GM23338 (cell line): Measurements from ENCODE around the gene SOAT1. TPM values are rescaled to one million over a fixed set of nuclear protein-coding genes. Genes with fewer than 3 reads are reported as not detected.

Experiments
- ATAC-seq: fragments of 200-7000 bp; cut with Tn5 transposase; 3 replicates; pipeline ENCODE4 v1.9.1; 2020
- DNase-seq: peaks from one replicate; pipeline ENCODE4 v3.0.0-alpha.2; 2015; ENCODE audit warnings: low spot score
- H2AFZ ChIP-seq: fragments of 200-600 bp; sonication (generic); 2 replicates; pipeline ENCODE4 v1.8.0; 2016; ENCODE audit warnings: antibody characterized with exemption, mild to moderate bottlenecking, moderate library complexity
- H3F3A ChIP-seq: fragments of 200-600 bp; sonication (generic); replicated peaks from 2 replicates; pipeline ENCODE4 v1.8.0; 2017; ENCODE audit warnings: antibody characterized with exemption, mixed run types, low read depth
- H3K27ac ChIP-seq: fragments of 200-600 bp; sonication (generic); 2 replicates; pipeline ENCODE4 v1.6.1; 2016; ENCODE audit warnings: low read depth
- H3K27me3 ChIP-seq: fragments of 200-600 bp; sonication (generic); 2 replicates; pipeline ENCODE4 v1.8.0; 2016; ENCODE audit warnings: mild to moderate bottlenecking, mixed run types, moderate library complexity; ENCODE audit not compliant: insufficient read depth
- H3K36me3 ChIP-seq: fragments of 200-600 bp; sonication (generic); 2 replicates; pipeline ENCODE4 v1.8.0; 2016; ENCODE audit warnings: mild to moderate bottlenecking; ENCODE audit not compliant: insufficient read depth
- H3K4me1 ChIP-seq: fragments of 200-600 bp; sonication (generic); 2 replicates; pipeline ENCODE4 v1.8.0; 2016; ENCODE audit warnings: mild to moderate bottlenecking, moderate library complexity; ENCODE audit not compliant: insufficient read depth
- H3K4me2 ChIP-seq: fragments of 200-600 bp; sonication (generic); 2 replicates; pipeline ENCODE4 v1.7.1; 2017; ENCODE audit warnings: mixed run types
- H3K4me3 ChIP-seq: fragments of 200-600 bp; sonication (generic); 2 replicates; pipeline ENCODE4 v1.6.1; 2016; ENCODE audit warnings: mixed run types
- H3K79me2 ChIP-seq: fragments of 200-600 bp; sonication (generic); replicated peaks from 2 replicates; pipeline ENCODE4 v1.8.0; 2017; ENCODE audit warnings: mild to moderate bottlenecking; ENCODE audit not compliant: insufficient read depth
- H3K9me2 ChIP-seq: fragments of 200-600 bp; sonication (generic); 2 replicates; pipeline ENCODE4 v1.8.0; 2017; ENCODE audit not compliant: insufficient read depth
- H4K20me1 ChIP-seq: fragments of 200-600 bp; sonication (generic); replicated peaks from 2 replicates; pipeline ENCODE4 v1.8.0; 2017; ENCODE audit warnings: mild to moderate bottlenecking; ENCODE audit not compliant: insufficient read depth
- H3K27ac Mint-ChIP-seq: 2 replicates; pipeline ENCODE4 v1.8.0; 2020; ENCODE audit warnings: inconsistent platforms, mild to moderate bottlenecking, moderate library complexity, mixed read lengths
- H3K27me3 Mint-ChIP-seq: 3 replicates; pipeline ENCODE4 v1.8.0; 2022; ENCODE audit warnings: low read depth, mild to moderate bottlenecking, moderate library complexity, mixed read lengths, inconsistent platforms; ENCODE audit not compliant: insufficient read depth, poor library complexity
- H3K36me3 Mint-ChIP-seq: 3 replicates; pipeline ENCODE4 v1.8.0; 2021; ENCODE audit warnings: low read depth, mild to moderate bottlenecking, inconsistent platforms, moderate library complexity, mixed read lengths
- H3K4me1 Mint-ChIP-seq: 3 replicates; pipeline ENCODE4 v1.8.0; 2020; ENCODE audit warnings: mild to moderate bottlenecking, inconsistent platforms, mixed read lengths
- H3K4me3 Mint-ChIP-seq: 3 replicates; pipeline ENCODE4 v1.8.0; 2021; ENCODE audit warnings: moderate library complexity, mild to moderate bottlenecking, inconsistent platforms, mixed read lengths
- H3K9me3 Mint-ChIP-seq: 3 replicates; pipeline ENCODE4 v1.8.0; 2020; ENCODE audit warnings: moderate library complexity, mild to moderate bottlenecking, inconsistent platforms, mixed read lengths
- CREB1 ChIP-seq: fragments of 250-450 bp; sonication (Bioruptor Pico); IDR thresholded peaks from 2 replicates; pipeline ENCODE4 v1.5.0; 2020; ENCODE audit warnings: low read depth, mild to moderate bottlenecking, moderate library complexity
- CTCF ChIP-seq, 2 experiments: fragments of 200-600 bp in 1 of 2; sonication (generic) in 1 of 2; conservative IDR thresholded peaks; 2 replicates each; pipeline versions ENCODE4 v1.5.1 to v1.6.1; 2016 to 2017; ENCODE audit warnings: antibody characterized with exemption in 2 of 2, low read depth in 2 of 2, mild to moderate bottlenecking in 2 of 2, moderate library complexity in 1 of 2
- ETS1 ChIP-seq: IDR thresholded peaks from 2 replicates; pipeline ENCODE4 v1.6.1; 2016; ENCODE audit warnings: antibody characterized with exemption
- EZH2phosphoT487 ChIP-seq: fragments of 200-600 bp; sonication (generic); IDR thresholded peaks from one replicate; pipeline ENCODE4 v1.8.1; 2018; ENCODE audit warnings: antibody characterized with exemption; ENCODE audit not compliant: unreplicated experiment
- JUNB ChIP-seq: IDR thresholded peaks from one replicate; pipeline ENCODE4 v1.6.1; 2016; ENCODE audit warnings: antibody characterized with exemption; ENCODE audit not compliant: unreplicated experiment
- POLR2AphosphoS5 ChIP-seq: IDR thresholded peaks from 2 replicates; pipeline ENCODE4 v1.6.1; 2016; ENCODE audit warnings: antibody characterized with exemption, low read depth
- REST ChIP-seq: IDR thresholded peaks from one replicate; pipeline ENCODE4 v1.6.1; 2018; ENCODE audit warnings: antibody characterized with exemption; ENCODE audit not compliant: unreplicated experiment
- STAT1 ChIP-seq: IDR thresholded peaks from one replicate; pipeline ENCODE4 v1.6.1; 2016; ENCODE audit warnings: antibody characterized with exemption; ENCODE audit not compliant: unreplicated experiment
- ZNF114 ChIP-seq: fragments of 250-450 bp; sonication (Bioruptor Pico); IDR thresholded peaks from 2 replicates; pipeline ENCODE4 v1.5.0; 2020; ENCODE audit warnings: mild to moderate bottlenecking, moderate library complexity
- ZNF331 ChIP-seq: fragments of 250-450 bp; sonication (Bioruptor Pico); IDR thresholded peaks from 2 replicates; pipeline ENCODE4 v1.5.0; 2020; ENCODE audit warnings: low read depth, mild to moderate bottlenecking, moderate library complexity
- polyA plus RNA-seq: library from polyadenylated mRNA; unstranded; fragments of >200 nt; fragmentation: Nextera tagmentation; extraction: Ambion mirVana; gene quantifications from 2 replicates; pipeline ENCODE4 v1.2.1, GENCODE V29; 2016
- total RNA-seq: library from RNA; depleted of rRNA; stranded (reverse); fragments of >200 nt; shearing (Covaris generic); gene quantifications from 2 replicates; pipeline ENCODE4 v1.2.3, GENCODE V29; 2014

Gene SOAT1
- total and polyA plus RNA-seq, 2 experiments from 2014 or later, result 1.3 to 2.6 TPM

GRCh38 chr1:179351281-179351680 lies 57.7 kb downstream of the SOAT1 start (continued):
- no peak for TF ChIP-seq EZH2phosphoT487
- TF ChIP-seq ZNF331 (CRISPR knock-in tag), result no peak
- no peak for TF ChIP-seq CTCF (conservative IDR thresholded peaks at IDR 0.05; ENCODE audit: low read depth in 2 of 2)
- no peak for TF ChIP-seq JUNB

GRCh38 chr1:179352236-179352635 lies 58.6 kb downstream of the SOAT1 start:
- peaks cover 2% of the 10 kb centered on the region for H3K27me3 Mint-ChIP-seq
- no peaks in the 10 kb centered on the region for H3K36me3 Mint-ChIP-seq
- no peak overlapping the region for H3K27ac ChIP-seq
- H3K4me3 Mint-ChIP-seq, result no peak overlapping the region
- no peak overlapping the region for H3K27ac Mint-ChIP-seq
- H3K4me3 ChIP-seq, result no peak overlapping the region
- H3K4me2 ChIP-seq, result no peak overlapping the region
- no peaks in the 10 kb centered on the region for H3K9me3 Mint-ChIP-seq
- no peaks in the 10 kb centered on the region for H3K4me1 ChIP-seq
- no peak overlapping the region for H2AFZ ChIP-seq
- no peaks in the 10 kb centered on the region for H3F3A ChIP-seq
- no peaks in the 10 kb centered on the region for H3K27me3 ChIP-seq
- no peak for TF ChIP-seq ETS1
- no peak for TF ChIP-seq POLR2AphosphoS5
- no peak for TF ChIP-seq CREB1
- TF ChIP-seq EZH2phosphoT487, result no peak
- no peak for TF ChIP-seq JUNB
- no peak for TF ChIP-seq ZNF114 (CRISPR knock-in tag)
- TF ChIP-seq ZNF331 (CRISPR knock-in tag), result no peak
- no peaks in the 10 kb centered on the region for H3K9me2 ChIP-seq
- ATAC-seq, result no peak
- H3K36me3 ChIP-seq, result no peaks in the 10 kb centered on the region
- no peak for DNase-seq
- no peaks in the 10 kb centered on the region for H3K4me1 Mint-ChIP-seq
- no peaks in the 10 kb centered on the region for H4K20me1 ChIP-seq
- H3K79me2 ChIP-seq, result no peaks in the 10 kb centered on the region

- DNase-seq, result no peak
- Histone ChIP-seq H3F3A (no peaks in the 10 kb centered on the region), H3K36me3 (no peaks in the 10 kb centered on the region), H3K9me2 (no peaks in the 10 kb centered on the region), H3K27ac (no peak overlapping the region), H2AFZ (no peak overlapping the region), H3K79me2 (no peaks in the 10 kb centered on the region), H3K4me1 (no peaks in the 10 kb centered on the region), H3K27me3 (no peaks in the 10 kb centered on the region), H4K20me1 (no peaks in the 10 kb centered on the region), H3K4me2 (no peak overlapping the region), H3K4me3 (no peak overlapping the region)
- no peak for ATAC-seq
- H3K27ac Mint-ChIP-seq, result no peak overlapping the region
- H3K9me3 Mint-ChIP-seq, result no peaks in the 10 kb centered on the region
- H3K27me3 Mint-ChIP-seq, result peaks cover 2% of the 10 kb centered on the region
- H3K4me1 Mint-ChIP-seq, result no peaks in the 10 kb centered on the region
- no peaks in the 10 kb centered on the region for H3K36me3 Mint-ChIP-seq
- H3K4me3 Mint-ChIP-seq, result no peak overlapping the region
- no peak for TF ChIP-seq STAT1
- no peak for TF ChIP-seq CTCF (conservative IDR thresholded peaks at IDR 0.05; ENCODE audit: low read depth in 2 of 2)
- TF ChIP-seq ETS1, result no peak
- no peak for TF ChIP-seq EZH2phosphoT487
- TF ChIP-seq ZNF114 (CRISPR knock-in tag), result no peak
- TF ChIP-seq REST, result no peak
- no peak for TF ChIP-seq JUNB
- no peak for TF ChIP-seq ZNF331 (CRISPR knock-in tag)
Observed at GRCh38 chr1:179353546-179353945, 59.9 kb downstream of the SOAT1 start.
